GM21367 (cell line): Measurements from ENCODE around the gene PPP1R12B.
"Not testable (repeated sequence)": the region's sequence is repeated elsewhere in the genome, so short reads cannot be mapped to it uniquely, and the experiment has no call there.

Experiments
- ATAC-seq: cut with Tn5 transposase; IDR thresholded peaks from one replicate; pipeline ENCODE4 v1.9.1; 2021; ENCODE audit not compliant: unreplicated experiment

PPP1R12B gene

GRCh38 chr1:202438393-202439174 is 90.1 kb downstream of the PPP1R12B start:
- ATAC-seq, result no peak

- ATAC-seq, result no peak
Measured at GRCh38 chr1:202439308-202439707, 90.8 kb downstream of the PPP1R12B start.

- not testable (repeated sequence) for ATAC-seq
Measured at GRCh38 chr1:202448140-202448539, 99.6 kb downstream of the PPP1R12B start.

- not testable (repeated sequence) for ATAC-seq
Measured at GRCh38 chr1:202451641-202452040, 103.1 kb downstream of the PPP1R12B start.

GRCh38 chr1:202452508-202452907 is 104.0 kb downstream of the PPP1R12B start:
- ATAC-seq, result no peak

- ATAC-seq, result not testable (repeated sequence)
Measured at GRCh38 chr1:202456372-202457169, 108.1 kb downstream of the PPP1R12B start.

GRCh38 chr1:202458651-202459050 is 110.2 kb downstream of the PPP1R12B start:
- not testable (repeated sequence) for ATAC-seq

GRCh38 chr1:202459470-202460142 is 111.1 kb downstream of the PPP1R12B start:
- ATAC-seq, result not testable (repeated sequence)

- not testable (repeated sequence) for ATAC-seq
Measured at GRCh38 chr1:202460143-202460495, 111.6 kb downstream of the PPP1R12B start.

GRCh38 chr1:202462342-202463076 is 114.0 kb downstream of the PPP1R12B start:
- no peak for ATAC-seq

GRCh38 chr1:202464153-202464742 is 115.7 kb downstream of the PPP1R12B start:
- ATAC-seq, result not testable (repeated sequence)

GRCh38 chr1:202465644-202466270 is 117.3 kb downstream of the PPP1R12B start:
- ATAC-seq, result not testable (repeated sequence)

GRCh38 chr1:202466339-202466738 is 117.8 kb downstream of the PPP1R12B start:
- not testable (repeated sequence) for ATAC-seq

GRCh38 chr1:202467381-202467780 is 118.9 kb downstream of the PPP1R12B start:
- not testable (repeated sequence) for ATAC-seq

- ATAC-seq, result not testable (repeated sequence)
Measured at GRCh38 chr1:202468695-202469094, 120.2 kb downstream of the PPP1R12B start.

GRCh38 chr1:202469123-202469522 is 120.6 kb downstream of the PPP1R12B start:
- ATAC-seq, result not testable (repeated sequence)

GRCh38 chr1:202471246-202471645 is 122.7 kb downstream of the PPP1R12B start:
- ATAC-seq, result no peak

GRCh38 chr1:202472347-202473124 is 124.0 kb downstream of the PPP1R12B start:
- ATAC-seq, result not testable (repeated sequence)
